Progenitor cell of endocrine pancreas (in vitro differentiated cells): ENCODE results near the gene PGA4. TPM values are rescaled to one million over a fixed set of nuclear protein-coding genes. Genes with fewer than 3 reads are reported as not detected.
"Not testable (repeated sequence)": the region's sequence is repeated elsewhere in the genome, so short reads cannot be mapped to it uniquely, and the experiment has no call there.

Source experiments
- DNase-seq: peaks from one replicate; pipeline ENCODE4 v3.0.0; 2021; ENCODE audit warnings: low spot score; ENCODE audit not compliant: unreplicated experiment
- H3K27ac Mint-ChIP-seq: 2 replicates; pipeline ENCODE4 v1.8.0; 2021; ENCODE audit warnings: mild to moderate bottlenecking, moderate library complexity, mixed read lengths
- H3K27me3 Mint-ChIP-seq: 2 replicates; pipeline ENCODE4 v1.8.0; 2021; ENCODE audit warnings: mixed read lengths
- H3K36me3 Mint-ChIP-seq: 2 replicates; pipeline ENCODE4 v1.8.0; 2022; ENCODE audit warnings: mixed read lengths; ENCODE audit not compliant: insufficient read depth
- H3K4me1 Mint-ChIP-seq: 2 replicates; pipeline ENCODE4 v1.8.0; 2021; ENCODE audit warnings: low read depth, mixed read lengths
- H3K4me3 Mint-ChIP-seq: 2 replicates; pipeline ENCODE4 v1.8.0; 2021; ENCODE audit warnings: low read depth, mild to moderate bottlenecking, moderate library complexity, mixed read lengths
- H3K9me3 Mint-ChIP-seq: 2 replicates; pipeline ENCODE4 v1.8.0; 2021; ENCODE audit warnings: low read depth, mixed read lengths
- CTCF ChIP-seq: fragments of 200-600 bp; sonication (generic); IDR thresholded peaks from one replicate; pipeline ENCODE4 v1.5.0; 2021; ENCODE audit warnings: antibody characterized with exemption, mild to moderate bottlenecking; ENCODE audit not compliant: unreplicated experiment
- total RNA-seq: library from RNA; stranded (reverse); gene quantifications from 2 replicates; pipeline ENCODE4 v1.2.1, GENCODE V29; 2021

The PGA4 gene
- total RNA-seq, 1 donor from 2014 or later: 0.81 TPM

- not testable (repeated sequence) for H3K36me3 Mint-ChIP-seq, H3K27me3 Mint-ChIP-seq, H3K9me3 Mint-ChIP-seq, H3K4me1 Mint-ChIP-seq, H3K27ac Mint-ChIP-seq, DNase-seq, H3K4me3 Mint-ChIP-seq
These were observed 19.4 kb downstream of the PGA4 start for GRCh38 chr11:61241526-61241925.

GRCh38 chr11:61245284-61245964, 23.3 kb downstream of the PGA4 start:
- not testable (repeated sequence) for H3K36me3 Mint-ChIP-seq, H3K27me3 Mint-ChIP-seq, DNase-seq, H3K4me1 Mint-ChIP-seq, H3K9me3 Mint-ChIP-seq, H3K4me3 Mint-ChIP-seq, H3K27ac Mint-ChIP-seq

- H3K4me1 Mint-ChIP-seq, H3K36me3 Mint-ChIP-seq, H3K27me3 Mint-ChIP-seq, H3K27ac Mint-ChIP-seq, H3K9me3 Mint-ChIP-seq, DNase-seq, H3K4me3 Mint-ChIP-seq: not testable (repeated sequence)
These were observed 25.9 kb downstream of the PGA4 start for GRCh38 chr11:61248071-61248470.

- not testable (repeated sequence) for H3K27me3 Mint-ChIP-seq, H3K9me3 Mint-ChIP-seq, DNase-seq, H3K4me1 Mint-ChIP-seq, H3K27ac Mint-ChIP-seq, H3K36me3 Mint-ChIP-seq, H3K4me3 Mint-ChIP-seq
These were observed 27.1 kb downstream of the PGA4 start for GRCh38 chr11:61249201-61249600.

- not testable (repeated sequence) for H3K4me3 Mint-ChIP-seq, H3K36me3 Mint-ChIP-seq, H3K4me1 Mint-ChIP-seq, H3K27ac Mint-ChIP-seq, DNase-seq, H3K27me3 Mint-ChIP-seq, H3K9me3 Mint-ChIP-seq
These were observed 28.9 kb downstream of the PGA4 start for GRCh38 chr11:61250796-61251765.

- H3K4me3 Mint-ChIP-seq, H3K4me1 Mint-ChIP-seq, H3K27ac Mint-ChIP-seq, H3K9me3 Mint-ChIP-seq, DNase-seq, H3K36me3 Mint-ChIP-seq, H3K27me3 Mint-ChIP-seq: not testable (repeated sequence)
These were observed 30.2 kb downstream of the PGA4 start for GRCh38 chr11:61252332-61252731.

GRCh38 chr11:61254403-61255025, 32.4 kb downstream of the PGA4 start:
- no peak overlapping the region for H3K27ac Mint-ChIP-seq
- H3K9me3 Mint-ChIP-seq: no peaks in the 10 kb centered on the region
- H3K4me1 Mint-ChIP-seq: no peaks in the 10 kb centered on the region
- no peaks in the 10 kb centered on the region for H3K27me3 Mint-ChIP-seq
- no peaks in the 10 kb centered on the region for H3K36me3 Mint-ChIP-seq
- peak; percentile 38 for DNase-seq
- peak; percentile 75 for TF ChIP-seq CTCF
- H3K4me3 Mint-ChIP-seq: no peak overlapping the region

GRCh38 chr11:61256710-61257482, 34.7 kb downstream of the PGA4 start:
- DNase-seq: no peak
- Mint-ChIP-seq H3K27me3 (no peaks in the 10 kb centered on the region), H3K36me3 (no peaks in the 10 kb centered on the region), H3K4me1 (no peaks in the 10 kb centered on the region), H3K9me3 (no peaks in the 10 kb centered on the region), H3K27ac (no peak overlapping the region), H3K4me3 (no peak overlapping the region)
- TF ChIP-seq CTCF: no peak
